PC-9 (cell line): Measurements from ENCODE around the gene CEBPB.

Experiments used
- EZH2 ChIP-seq: fragments of 200-600 bp; sonication (generic); IDR thresholded peaks from 2 replicates; pipeline ENCODE4 v1.8.0; 2017; ENCODE audit warnings: antibody characterized with exemption, low read depth
- TF ChIP-seq, protein P1 (sequence below): fragments of 200-600 bp; sonication (generic); conservative IDR thresholded peaks from 2 replicates; pipeline ENCODE4 v1.6.1; 2017; ENCODE audit warnings: mixed run types, antibody characterized with exemption, mild to moderate bottlenecking, moderate library complexity

DNA sequence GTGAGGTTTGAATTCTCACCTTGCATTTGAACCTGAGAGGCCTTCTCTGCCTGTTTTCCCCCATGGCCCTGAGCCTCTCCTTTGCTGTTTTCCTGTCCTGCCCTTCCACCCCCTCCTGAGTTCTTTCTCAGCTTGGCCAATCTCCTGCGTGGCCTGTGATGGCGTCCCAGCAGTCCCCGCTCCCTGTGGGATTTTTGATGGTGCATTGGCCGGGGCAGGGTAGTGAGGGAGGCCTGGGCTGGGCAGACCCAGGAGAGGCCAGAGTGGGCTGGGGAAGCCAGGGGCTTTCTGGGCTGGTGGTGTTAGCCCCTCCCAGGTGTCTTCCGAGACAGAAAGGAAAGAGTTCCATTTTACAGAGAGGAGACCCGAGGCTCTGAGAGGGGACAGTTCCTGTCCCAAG is 6.3 kb downstream of the CEBPB start:
- TF ChIP-seq, protein P1, sequence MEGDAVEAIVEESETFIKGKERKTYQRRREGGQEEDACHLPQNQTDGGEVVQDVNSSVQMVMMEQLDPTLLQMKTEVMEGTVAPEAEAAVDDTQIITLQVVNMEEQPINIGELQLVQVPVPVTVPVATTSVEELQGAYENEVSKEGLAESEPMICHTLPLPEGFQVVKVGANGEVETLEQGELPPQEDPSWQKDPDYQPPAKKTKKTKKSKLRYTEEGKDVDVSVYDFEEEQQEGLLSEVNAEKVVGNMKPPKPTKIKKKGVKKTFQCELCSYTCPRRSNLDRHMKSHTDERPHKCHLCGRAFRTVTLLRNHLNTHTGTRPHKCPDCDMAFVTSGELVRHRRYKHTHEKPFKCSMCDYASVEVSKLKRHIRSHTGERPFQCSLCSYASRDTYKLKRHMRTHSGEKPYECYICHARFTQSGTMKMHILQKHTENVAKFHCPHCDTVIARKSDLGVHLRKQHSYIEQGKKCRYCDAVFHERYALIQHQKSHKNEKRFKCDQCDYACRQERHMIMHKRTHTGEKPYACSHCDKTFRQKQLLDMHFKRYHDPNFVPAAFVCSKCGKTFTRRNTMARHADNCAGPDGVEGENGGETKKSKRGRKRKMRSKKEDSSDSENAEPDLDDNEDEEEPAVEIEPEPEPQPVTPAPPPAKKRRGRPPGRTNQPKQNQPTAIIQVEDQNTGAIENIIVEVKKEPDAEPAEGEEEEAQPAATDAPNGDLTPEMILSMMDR = no peak
- TF ChIP-seq EZH2 = no peak
